Measurements from ENCODE around the gene CLCN2.

Gene CLCN2

GRCh38 chr3:184361532-184361931 is at the start of gene CLCN2, which contains the start of gene POLR2H:
TSS of gene CLCN2 (minus strand) at chr3:184361605. CDS start at chr3:184361479, 126 bp downstream.
TSS of gene POLR2H (plus strand) at chr3:184361710. CDS start at chr3:184363493, 1,783 bp downstream.
- peak in 1 of 2 donors; percentile 31 for DNase-seq (ENCODE audit: low read depth in 2 of 2)

- no peak for DNase-seq (ENCODE audit: low read depth in 2 of 2)
Measured at GRCh38 chr3:184409946-184410500, 48.6 kb upstream of the CLCN2 start.

GRCh38 chr3:184409331-184409926 is 48.0 kb upstream of the CLCN2 start:
- DNase-seq (ENCODE audit: low read depth in 2 of 2), result no peak

GRCh38 chr3:184405075-184406030 is 43.9 kb upstream of the CLCN2 start:
- DNase-seq (ENCODE audit: low read depth in 2 of 2), result no peak

- no peak for DNase-seq (ENCODE audit: low read depth in 2 of 2)
Measured at GRCh38 chr3:184399410-184399809, 38.0 kb upstream of the CLCN2 start.

GRCh38 chr3:184395320-184395660 is 33.9 kb upstream of the CLCN2 start:
- no peak for DNase-seq (ENCODE audit: low read depth in 2 of 2)

- DNase-seq (ENCODE audit: low read depth in 2 of 2), result no peak
Measured at GRCh38 chr3:184391266-184391665, 29.9 kb upstream of the CLCN2 start.

- no peak for DNase-seq (ENCODE audit: low read depth in 2 of 2)
Measured at GRCh38 chr3:184389935-184390528, 28.6 kb upstream of the CLCN2 start.

GRCh38 chr3:184389384-184389783 is 28.0 kb upstream of the CLCN2 start:
- DNase-seq (ENCODE audit: low read depth in 2 of 2), result no peak

- no peak for DNase-seq (ENCODE audit: low read depth in 2 of 2)
Measured at GRCh38 chr3:184388936-184389230, 27.5 kb upstream of the CLCN2 start.

GRCh38 chr3:184388164-184388935 is 26.9 kb upstream of the CLCN2 start:
- no peak for DNase-seq (ENCODE audit: low read depth in 2 of 2)

GRCh38 chr3:184387174-184387714 is 25.8 kb upstream of the CLCN2 start:
- DNase-seq (ENCODE audit: low read depth in 2 of 2), result no peak

- no peak for DNase-seq (ENCODE audit: low read depth in 2 of 2)
Measured at GRCh38 chr3:184386047-184386806, 24.8 kb upstream of the CLCN2 start.

GRCh38 chr3:184384856-184385422 is 23.5 kb upstream of the CLCN2 start:
- DNase-seq (ENCODE audit: low read depth in 2 of 2), result no peak

GRCh38 chr3:184384342-184384741 is 22.9 kb upstream of the CLCN2 start:
- no peak for DNase-seq (ENCODE audit: low read depth in 2 of 2)

- no peak for DNase-seq (ENCODE audit: low read depth in 2 of 2)
Measured at GRCh38 chr3:184383033-184383740, 21.8 kb upstream of the CLCN2 start.

GRCh38 chr3:184382326-184383032 is 21.1 kb upstream of the CLCN2 start:
- no peak for DNase-seq (ENCODE audit: low read depth in 2 of 2)

GRCh38 chr3:184381261-184382224 is 20.1 kb upstream of the CLCN2 start:
- no peak for DNase-seq (ENCODE audit: low read depth in 2 of 2)
